H1 (cell line): ENCODE data around the gene GPR31. TPM values are rescaled to one million over a fixed set of nuclear protein-coding genes. Genes with fewer than 3 reads are reported as not detected.

Source experiments
- CTCF ChIA-PET: fragments of 300-600 bp; sonication (Branson Sonifier 250); formaldehyde crosslinking; loops from one replicate; lab custom pipeline; 2021; ENCODE audit not compliant: partially characterized antibody; lab: Charles Lee
- POLR2A ChIA-PET: fragments of 300-600 bp; sonication (Branson Sonifier 250); formaldehyde crosslinking; loops from one replicate; lab custom pipeline; 2021; ENCODE audit warnings: inconsistent platforms; ENCODE audit not compliant: partially characterized antibody; lab: Charles Lee
- DNase-seq, 2 experiments: peaks; one replicate each; pipeline versions ENCODE4 v3.0.0 to v3.0.0-alpha.2; 2010 to 2022; ENCODE audit warnings: low spot score in 2 of 2, low read depth in 1 of 2, mixed read lengths in 1 of 2
- FAIRE-seq: peaks from 2 replicates; lab custom pipeline; 2011; peaks lifted over from hg19 to GRCh38; lab: Jason Lieb, UNC
- H2AFZ ChIP-seq: 2 replicates; pipeline ENCODE4 v1.8.1; 2012; ENCODE audit warnings: low read length, inconsistent platforms
- H2AK5ac ChIP-seq: 2 replicates; pipeline ENCODE4 v1.6.1; 2013; ENCODE audit warnings: low read depth, low read length
- H2BK120ac ChIP-seq: replicated peaks from 2 replicates; pipeline ENCODE3; 2013; ENCODE audit warnings: low read depth, low read length, inconsistent platforms
- H2BK12ac ChIP-seq: 2 replicates; pipeline ENCODE4 v1.6.1; 2013; ENCODE audit warnings: low read depth, low read length
- H2BK15ac ChIP-seq: 2 replicates; pipeline ENCODE4 v1.6.1; 2013; ENCODE audit warnings: low read length
- H2BK20ac ChIP-seq: 2 replicates; pipeline ENCODE4 v1.6.1; 2013; ENCODE audit warnings: low read length
- H2BK5ac ChIP-seq: 2 replicates; pipeline ENCODE4 v1.6.1; 2013; ENCODE audit warnings: low read depth, low read length
- H3K14ac ChIP-seq: 2 replicates; pipeline ENCODE4 v1.6.1; 2013; ENCODE audit warnings: inconsistent platforms; ENCODE audit not compliant: insufficient read length
- H3K18ac ChIP-seq: 2 replicates; pipeline ENCODE4 v1.6.1; 2013; ENCODE audit warnings: low read length; ENCODE audit errors: extremely low read depth
- H3K23ac ChIP-seq: 2 replicates; pipeline ENCODE4 v1.6.1; 2013; ENCODE audit warnings: inconsistent platforms; ENCODE audit not compliant: insufficient read length
- H3K23me2 ChIP-seq: 2 replicates; pipeline ENCODE4 v1.6.1; 2013; ENCODE audit warnings: low read depth, low read length
- H3K27ac ChIP-seq: 2 replicates; pipeline ENCODE4 v1.6.1; 2011; ENCODE audit warnings: low read depth, low read length, inconsistent platforms
- H3K27me3 ChIP-seq, 4 experiments: replicated peaks in 1 of 4; 1 replicate in 1 of 4; 2 replicates in 3 of 4; pipeline versions ENCODE4 v1.6.1 to v1.8.1; 2011 to 2013; ENCODE audit warnings: low read length in 3 of 4, mild to moderate bottlenecking in 3 of 4, inconsistent platforms in 2 of 4, mixed read lengths in 2 of 4, moderate library complexity in 1 of 4; ENCODE audit not compliant: control insufficient read depth in 3 of 4, insufficient read depth in 3 of 4; ENCODE audit errors: extremely low read depth in 1 of 4
- H3K36me3 ChIP-seq, 4 experiments: 2 replicates each; pipeline versions ENCODE4 v1.6.1 to v1.8.1; 2011 to 2013; ENCODE audit warnings: mild to moderate bottlenecking in 4 of 4, low read length in 3 of 4, moderate library complexity in 2 of 4, control low read depth in 1 of 4, inconsistent platforms in 1 of 4; ENCODE audit not compliant: insufficient read depth in 4 of 4, control insufficient read depth in 2 of 4
- H3K4ac ChIP-seq: replicated peaks from 2 replicates; pipeline ENCODE3; 2013; ENCODE audit warnings: low read length, low read depth, mixed read lengths, inconsistent platforms; ENCODE audit not compliant: insufficient read length
- H3K4me1 ChIP-seq, 4 experiments: replicated peaks in 1 of 4; 1 replicate in 1 of 4; 2 replicates in 3 of 4; pipeline versions ENCODE4 v1.6.1 to v1.8.1; 2011 to 2013; ENCODE audit warnings: low read length in 3 of 4, inconsistent platforms in 2 of 4, mixed read lengths in 1 of 4; ENCODE audit not compliant: insufficient read depth in 4 of 4, control insufficient read depth in 3 of 4
- H3K4me2 ChIP-seq, 2 experiments: 2 replicates each; pipeline versions ENCODE4 v1.6.1 to v1.8.1; 2011 to 2013; ENCODE audit warnings: low read depth in 2 of 2, low read length in 2 of 2, control low read depth in 1 of 2, inconsistent platforms in 1 of 2, mild to moderate bottlenecking in 1 of 2; ENCODE audit not compliant: insufficient read depth in 1 of 2
- H3K4me3 ChIP-seq, 4 experiments: fragments of 200-600, 300-600 bp in 1 of 4; sonication (generic), shearing (Covaris generic), sonication (Bioruptor Twin) in 1 of 4; 2 replicates each; pipeline versions ENCODE4 v1.5.1 to v1.8.1; 2011 to 2016; ENCODE audit warnings: low read length in 4 of 4, low read depth in 3 of 4, control low read depth in 2 of 4, inconsistent platforms in 2 of 4, mild to moderate bottlenecking in 2 of 4, mixed read lengths in 1 of 4, moderate library complexity in 1 of 4; ENCODE audit not compliant: insufficient read depth in 2 of 4; ENCODE audit errors: extremely low read depth in 1 of 4
- H3K56ac ChIP-seq: replicated peaks from 2 replicates; pipeline ENCODE3; 2013; ENCODE audit warnings: low read depth, mild to moderate bottlenecking, mixed read lengths, low read length, inconsistent platforms; ENCODE audit not compliant: insufficient read length
- H3K79me1 ChIP-seq: 2 replicates; pipeline ENCODE4 v1.6.1; 2013; ENCODE audit warnings: low read depth, low read length, control low read depth
- H3K79me2 ChIP-seq, 2 experiments: 2 replicates each; pipeline versions ENCODE4 v1.6.1 to v1.8.1; 2012 to 2013; ENCODE audit warnings: low read length in 2 of 2, mild to moderate bottlenecking in 2 of 2, inconsistent platforms in 1 of 2; ENCODE audit not compliant: insufficient read depth in 2 of 2, control insufficient read depth in 1 of 2
- H3K9ac ChIP-seq, 4 experiments: replicated peaks in 1 of 4; 1 replicate in 1 of 4; 2 replicates in 3 of 4; pipeline versions ENCODE4 v1.6.1 to v1.8.1; 2011 to 2013; ENCODE audit warnings: low read depth in 3 of 4, low read length in 3 of 4, control low read depth in 2 of 4, mild to moderate bottlenecking in 2 of 4, moderate library complexity in 2 of 4, inconsistent platforms in 1 of 4; ENCODE audit errors: extremely low read depth in 1 of 4
- H3K9me3 ChIP-seq, 2 experiments: 2 replicates each; pipeline versions ENCODE4 v1.6.1 to v1.8.1; 2012 to 2013; ENCODE audit warnings: mild to moderate bottlenecking in 2 of 2, moderate library complexity in 2 of 2, control low read depth in 1 of 2, inconsistent platforms in 1 of 2, low read depth in 1 of 2, low read length in 1 of 2, mixed read lengths in 1 of 2; ENCODE audit not compliant: insufficient read depth in 2 of 2
- H4K20me1 ChIP-seq, 2 experiments: replicated peaks in 1 of 2; 2 replicates each; pipeline versions ENCODE3 to v1.8.1; 2011 to 2013; ENCODE audit warnings: inconsistent platforms in 2 of 2, low read length in 2 of 2, mild to moderate bottlenecking in 1 of 2; ENCODE audit not compliant: insufficient read depth in 2 of 2, control insufficient read depth in 1 of 2
- H4K5ac ChIP-seq: 2 replicates; pipeline ENCODE4 v1.6.1; 2013; ENCODE audit warnings: low read length, low read depth, mixed read lengths, inconsistent platforms; ENCODE audit not compliant: insufficient read length
- H4K8ac ChIP-seq: 2 replicates; pipeline ENCODE4 v1.8.0; 2013; ENCODE audit warnings: mild to moderate bottlenecking, moderate library complexity, low read length, inconsistent platforms; ENCODE audit not compliant: insufficient read depth; ENCODE audit errors: extremely low read depth
- H4K91ac ChIP-seq: replicated peaks from 2 replicates; pipeline ENCODE3; 2013; ENCODE audit warnings: low read length, mixed read lengths, inconsistent platforms; ENCODE audit not compliant: insufficient read length
- SP2 ChIP-seq: IDR thresholded peaks from 2 replicates; pipeline ENCODE4 v1.6.1; 2012; ENCODE audit warnings: mild to moderate bottlenecking, low read length, inconsistent platforms
- WGBS, 2 experiments: shearing (Covaris generic) in 1 of 2; methylation state at CpG; one replicate each; pipeline versions ENCODE4 v1.1.6 to v1.1.7; 2013 to 2015; ENCODE audit warnings: low lambda C conversion rate in 2 of 2, mixed read lengths in 2 of 2, inconsistent platforms in 1 of 2, low coverage in 1 of 2, missing lambda C conversion rate in 1 of 2; ENCODE audit not compliant: insufficient replicate concordance in 2 of 2, insufficient coverage in 1 of 2, insufficient read length in 1 of 2; ENCODE audit errors: extremely low coverage in 1 of 2, missing lambda C conversion rate in 1 of 2; 5-methylcytosine and 5-hydroxymethylcytosine counted together
- polyA plus RNA-seq, 7 experiments: library from polyadenylated mRNA; depleted of rRNA in 3 of 7; stranded (reverse) in 5 of 7; unstranded in 2 of 7; fragments of >200 nt in 5 of 7; fragments of 200-250 nt in 2 of 7; gene quantifications; 1 replicate in 5 of 7; 2 replicates in 1 of 7; 4 replicates in 1 of 7; pipeline versions ENCODE4 v1.2.1 to v1.2.3, GENCODE V29; 2011 to 2013; ENCODE audit warnings: missing spikeins in 2 of 7, mixed read lengths in 2 of 7
- total RNA-seq: library from RNA; stranded (reverse); fragmentation: NEBNext Ultra II Directional; extraction: Animal tissue kit (Norgen Biotek cat#: 25700); gene quantifications from 2 replicates; pipeline ENCODE4 v1.2.1, GENCODE V29; 2021

GPR31 gene
- total and polyA plus RNA-seq, 2 of the 8 experiments (the other 6 are each of a cell fraction or from before 2014, with no cell fraction given) = not detected

- no peak overlapping the region for H3K4me3 ChIP-seq
- H2AFZ ChIP-seq = no peak overlapping the region
- H2BK15ac ChIP-seq = no peak overlapping the region
- H3K79me1 ChIP-seq = no peaks in the 10 kb centered on the region
- no peaks in the 10 kb centered on the region for H3K27me3 ChIP-seq
- FAIRE-seq (no peak), DNase-seq (no peak)
- H4K5ac ChIP-seq = no peak overlapping the region
- H3K56ac ChIP-seq = no peak overlapping the region
- H3K9me3 ChIP-seq = peaks cover 0 to 6% of the 10 kb centered on the region in 2 experiments; a peak in 1 of 4 replicates
- H3K36me3 ChIP-seq = no peaks in the 10 kb centered on the region
- ChIA-PET POLR2A (no interaction called here), CTCF (interaction anchor here (0.6 to 1.0 kb wide), 3 partner anchors 9 to 129 kb away, joined by 3 to 4 read pairs (median 3); no protein-coding TSS in a partner anchor)
- no peak overlapping the region for H2AK5ac ChIP-seq
- H4K20me1 ChIP-seq = no peaks in the 10 kb centered on the region
- H2BK120ac ChIP-seq = no peak overlapping the region
- no peak overlapping the region for H3K23ac ChIP-seq
- H3K18ac ChIP-seq = no peak overlapping the region
- no peak overlapping the region for H2BK20ac ChIP-seq
- no peak overlapping the region for H3K4ac ChIP-seq
- H4K8ac ChIP-seq = no peak overlapping the region
- no peak overlapping the region for H3K9ac ChIP-seq
- WGBS, 2 experiments = 91% methylated on average over 7 of the region's 7 CpGs; no CpG with 5 or more reads in 1 of the 2 experiments
- H3K4me1 ChIP-seq = peaks cover 0 to 5% (median 0%) of the 10 kb centered on the region in 4 experiments; a peak in 3 of 7 replicates
- H3K79me2 ChIP-seq = no peaks in the 10 kb centered on the region
- no peak overlapping the region for H4K91ac ChIP-seq
- no peak overlapping the region for H2BK12ac ChIP-seq
- H3K14ac ChIP-seq = no peak overlapping the region
- H3K23me2 ChIP-seq = no peaks in the 10 kb centered on the region
- no peak overlapping the region for H3K4me2 ChIP-seq
- no peak overlapping the region for H2BK5ac ChIP-seq
- H3K27ac ChIP-seq = no peak overlapping the region
- TF ChIP-seq SP2 = no peak
These were observed 39.8 kb downstream of the GPR31 start for GRCh38 chr6:167118006-167118405.
